GM18505 (cell line): ENCODE results near the gene ACBD5.

Source experiments
- ATAC-seq: cut with Tn5 transposase; IDR thresholded peaks from one replicate; pipeline ENCODE4 v1.9.1; 2021; ENCODE audit not compliant: unreplicated experiment
- POLR2A ChIP-seq: IDR thresholded peaks from 4 replicates; pipeline ENCODE4 v1.6.1; 2011; ENCODE audit warnings: borderline replicate concordance; ENCODE audit not compliant: insufficient read depth, insufficient read length; ENCODE audit errors: extremely low read depth

ACBD5 gene

DNA sequence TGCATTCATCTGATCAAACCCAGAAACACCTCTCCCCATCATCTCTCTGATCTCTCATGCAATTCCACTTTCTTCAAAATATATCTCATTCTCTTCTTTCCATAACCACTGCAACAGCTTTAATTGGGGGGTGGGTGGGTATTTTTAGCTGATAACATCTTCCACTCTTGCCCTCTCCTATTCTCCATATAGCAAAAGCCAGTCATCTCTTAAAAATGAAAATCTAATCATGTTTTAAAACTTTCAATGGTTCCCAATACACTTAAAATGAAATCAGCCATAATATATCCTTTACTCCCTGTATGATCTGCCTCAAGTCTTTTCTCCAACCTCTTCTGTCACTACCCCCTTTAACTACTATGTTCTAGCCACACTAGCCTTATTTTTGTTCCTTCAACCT is 87.9 kb downstream of the ACBD5 start:
- ATAC-seq = no peak
- no peak for TF ChIP-seq POLR2A

DNA sequence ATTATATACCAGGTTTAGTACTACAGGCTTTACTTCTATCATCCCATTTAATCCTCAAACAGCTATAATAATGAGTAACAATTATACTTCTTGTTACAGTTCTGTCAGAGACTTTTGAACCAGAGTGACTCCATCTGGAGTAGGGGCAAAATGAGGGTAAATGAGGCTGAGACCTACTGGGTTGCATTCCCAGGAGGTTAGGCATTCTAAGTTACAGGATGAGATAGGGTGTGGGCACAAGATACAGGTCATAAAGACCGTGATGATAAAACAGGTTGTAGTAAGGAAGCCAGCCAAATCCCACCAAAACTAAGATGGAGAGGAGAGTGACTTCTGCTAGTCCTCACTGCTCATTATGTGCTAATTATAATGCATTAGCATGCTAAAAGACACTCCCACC is 90.3 kb downstream of the ACBD5 start:
- ATAC-seq = no peak
- no peak for TF ChIP-seq POLR2A

DNA sequence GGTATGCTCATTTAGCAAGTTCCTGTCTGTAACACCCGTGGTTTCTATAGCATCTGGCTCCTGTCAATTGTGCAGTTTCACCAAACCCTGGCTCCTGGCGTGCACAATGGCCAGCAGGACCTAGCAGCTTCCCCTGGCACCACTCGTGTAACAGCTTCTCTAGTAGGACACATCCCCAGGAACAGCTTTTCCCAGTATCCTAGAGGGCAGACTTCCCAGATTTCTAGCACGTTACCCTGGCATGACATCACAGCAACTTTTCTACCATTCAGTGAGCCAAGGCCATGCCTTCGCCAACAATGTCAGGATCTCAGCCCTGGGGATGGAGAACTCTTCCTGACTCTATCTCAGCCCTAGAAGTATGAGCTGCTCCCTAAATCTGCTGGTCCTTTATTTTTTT is 92.9 kb downstream of the ACBD5 start:
- no peak for TF ChIP-seq POLR2A
- no peak for ATAC-seq

DNA sequence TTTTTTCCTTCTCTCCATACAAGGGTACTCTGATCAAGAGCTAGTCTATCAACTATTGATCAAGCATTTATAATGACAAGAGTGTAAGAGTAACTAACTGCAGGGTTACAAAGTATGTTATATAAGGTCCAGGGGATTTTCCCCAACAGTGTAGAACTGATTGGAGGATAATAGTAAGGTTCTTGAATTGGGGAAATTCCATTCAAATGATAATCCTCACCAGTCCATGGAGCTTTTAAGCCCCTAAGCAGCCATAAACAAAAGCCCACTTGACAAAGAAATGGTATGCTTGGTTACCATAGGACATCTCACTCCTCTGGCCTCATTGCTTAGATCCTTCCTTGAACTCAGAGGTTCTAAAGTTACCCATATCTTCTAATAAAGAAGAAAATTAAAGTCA is 94.7 kb downstream of the ACBD5 start:
- no peak for TF ChIP-seq POLR2A
- ATAC-seq = no peak
